ENCODE measurements around the gene ATAD1.

- TF ChIP-seq POLR2A (IDR thresholded peaks at IDR 0.05): peak; percentile 68
- no peak for TF ChIP-seq CTCF (IDR thresholded peaks at IDR 0.05)
- no peak for TF ChIP-seq EP300 (IDR thresholded peaks at IDR 0.05)
Observed at GRCh38 chr10:87863053-87863943, 45.3 kb upstream of the ATAD1 start, which contains the start of the genes KLLN and PTEN.
